Anterior cingulate cortex (tissue), 58 donors: ENCODE results near the gene TMEM44.
"Not testable (repeated sequence)": the region's sequence is repeated elsewhere in the genome, so short reads cannot be mapped to it uniquely, and the experiment has no call there.

Experiments
- DNase-seq, 58 donors: peaks; one replicate each; lab custom pipeline; 2025; lab: John Stamatoyannopoulos, UW

The TMEM44 gene

GRCh38 chr3:194654443-194654842 lies 21.2 kb upstream of the TMEM44 start:
- DNase-seq = no peak

- DNase-seq = no peak
Measured at GRCh38 chr3:194647747-194648146, 14.5 kb upstream of the TMEM44 start.

GRCh38 chr3:194642769-194643168 lies 9.6 kb upstream of the TMEM44 start:
- DNase-seq = no peak

- no peak for DNase-seq
Measured at GRCh38 chr3:194640829-194641228, 7.6 kb upstream of the TMEM44 start.

GRCh38 chr3:194638991-194639605 lies 5.9 kb upstream of the TMEM44 start:
- no peak for DNase-seq

- DNase-seq = no peak
Measured at GRCh38 chr3:194637541-194638400, 4.6 kb upstream of the TMEM44 start.

- DNase-seq = no peak
Measured at GRCh38 chr3:194637066-194637465, 3.8 kb upstream of the TMEM44 start.

GRCh38 chr3:194632809-194633348 lies 340 bp downstream of the TMEM44 start:
- DNase-seq = peak in 2 of 58 donors; percentile 17 to 20

GRCh38 chr3:194632226-194632808 lies 902 bp downstream of the TMEM44 start:
- DNase-seq = no peak

GRCh38 chr3:194631696-194632095 lies 1.5 kb downstream of the TMEM44 start:
- DNase-seq = no peak

GRCh38 chr3:194630681-194631080 lies 2.5 kb downstream of the TMEM44 start:
- DNase-seq = not testable (repeated sequence)

- no peak for DNase-seq
Measured at GRCh38 chr3:194624956-194625355, 8.3 kb downstream of the TMEM44 start.

- peak in 14 of 58 donors; percentile 3 to 67 (median 26) for DNase-seq
Measured at GRCh38 chr3:194623449-194624290, 9.5 kb downstream of the TMEM44 start.

GRCh38 chr3:194622621-194623340 lies 10.4 kb downstream of the TMEM44 start:
- DNase-seq = no peak

GRCh38 chr3:194621947-194622346 lies 11.3 kb downstream of the TMEM44 start:
- DNase-seq = peak in 21 of 58 donors; percentile 12 to 61 (median 26)

GRCh38 chr3:194620196-194620595 lies 13.0 kb downstream of the TMEM44 start:
- no peak for DNase-seq

- no peak for DNase-seq
Measured at GRCh38 chr3:194619741-194620140, 13.5 kb downstream of the TMEM44 start.

GRCh38 chr3:194618858-194619608 lies 14.2 kb downstream of the TMEM44 start:
- DNase-seq = no peak

GRCh38 chr3:194617827-194618226 lies 15.4 kb downstream of the TMEM44 start:
- no peak for DNase-seq
